GM18520 (cell line): ENCODE results near the gene SLC6A18.
"Not testable (repeated sequence)": the region's sequence is repeated elsewhere in the genome, so short reads cannot be mapped to it uniquely, and the experiment has no call there.

Experiments
- ATAC-seq: cut with Tn5 transposase; IDR thresholded peaks from one replicate; pipeline ENCODE4 v1.9.1; 2021; ENCODE audit not compliant: unreplicated experiment

The SLC6A18 gene

DNA sequence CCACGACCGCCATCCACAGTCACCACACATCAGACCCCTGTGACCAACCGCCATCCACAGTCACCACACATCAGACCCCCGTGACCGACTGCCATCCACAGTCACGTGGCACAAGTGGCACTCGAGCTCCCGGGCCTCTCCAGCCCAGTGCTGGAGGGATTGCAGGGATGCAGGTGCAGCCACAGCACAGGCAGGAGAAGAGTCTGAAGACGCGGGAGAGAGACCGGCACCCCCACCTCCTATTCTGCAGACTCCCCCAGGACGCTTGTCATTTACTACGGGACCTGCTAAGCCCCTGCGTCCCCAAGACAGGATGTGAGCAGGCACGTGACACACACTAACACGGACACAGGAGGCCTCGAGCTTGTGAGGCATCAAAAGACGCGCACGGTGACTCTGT lies 48.6 kb downstream of the SLC6A18 start:
- no peak for ATAC-seq

GRCh38 chr5:1274471-1274870 lies 49.3 kb downstream of the SLC6A18 start:
- no peak for ATAC-seq

- ATAC-seq: not testable (repeated sequence)
These were observed 50.5 kb downstream of the SLC6A18 start for GRCh38 chr5:1275397-1276391.

DNA sequence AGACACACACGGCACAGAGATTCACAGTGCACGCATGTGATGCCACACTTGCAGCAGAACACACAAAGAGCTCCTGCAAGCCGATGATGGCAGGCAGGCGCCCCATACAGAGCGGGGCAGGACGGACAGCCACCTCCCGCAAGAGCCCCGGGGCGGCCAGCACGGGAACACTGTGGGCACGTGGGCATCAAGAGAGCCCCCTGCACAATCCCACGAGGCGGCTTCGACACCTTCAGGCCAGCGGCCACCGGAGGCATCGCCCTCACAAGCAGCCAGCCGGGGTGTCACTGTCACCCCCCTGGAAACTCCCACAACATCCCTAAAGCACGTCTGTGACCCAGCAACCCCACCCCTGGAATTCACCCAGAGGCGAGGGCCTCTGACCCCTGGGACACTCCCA lies 51.7 kb downstream of the SLC6A18 start:
- ATAC-seq: no peak

DNA sequence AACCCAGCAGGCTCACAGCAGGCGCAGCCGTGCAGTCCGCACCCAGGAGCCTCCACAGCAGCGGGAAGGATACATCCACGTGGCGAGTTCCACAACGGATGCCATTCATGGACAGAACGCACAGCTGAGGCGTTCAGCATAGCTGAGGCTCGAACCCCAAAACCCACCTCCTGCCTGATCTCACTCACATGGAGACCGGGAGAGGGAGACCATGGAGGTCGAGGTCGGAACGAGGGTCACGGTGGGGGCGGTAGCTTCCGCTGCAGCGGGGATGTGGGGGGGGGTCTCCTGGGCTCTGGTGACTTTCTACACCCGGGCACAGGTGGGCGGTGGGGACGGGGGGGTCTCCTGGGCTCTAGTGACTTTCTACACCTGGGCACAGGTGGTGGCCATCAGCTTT lies 52.1 kb downstream of the SLC6A18 start:
- ATAC-seq: no peak

- no peak for ATAC-seq
These were observed 52.6 kb downstream of the SLC6A18 start for GRCh38 chr5:1277781-1278180.

DNA sequence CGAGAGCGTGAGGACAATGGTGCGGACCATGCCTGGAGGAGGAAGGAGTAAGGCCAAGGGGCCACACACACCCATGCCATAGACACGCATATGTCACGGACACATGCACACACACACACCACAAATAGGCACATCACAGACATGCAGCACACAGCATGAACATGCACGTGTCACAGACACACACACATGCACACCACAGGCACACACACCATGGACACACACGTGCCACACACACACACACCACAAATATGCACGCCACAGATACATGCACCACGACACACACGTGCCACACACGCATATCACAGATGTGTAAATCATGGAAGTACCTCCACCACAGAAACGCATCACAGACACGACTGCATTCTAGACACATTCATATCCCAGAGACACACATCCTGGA lies 53.0 kb downstream of the SLC6A18 start:
- ATAC-seq: no peak

GRCh38 chr5:1278656-1279442 lies 53.7 kb downstream of the SLC6A18 start:
- ATAC-seq: no peak

GRCh38 chr5:1279443-1280151 lies 54.4 kb downstream of the SLC6A18 start:
- no peak for ATAC-seq

DNA sequence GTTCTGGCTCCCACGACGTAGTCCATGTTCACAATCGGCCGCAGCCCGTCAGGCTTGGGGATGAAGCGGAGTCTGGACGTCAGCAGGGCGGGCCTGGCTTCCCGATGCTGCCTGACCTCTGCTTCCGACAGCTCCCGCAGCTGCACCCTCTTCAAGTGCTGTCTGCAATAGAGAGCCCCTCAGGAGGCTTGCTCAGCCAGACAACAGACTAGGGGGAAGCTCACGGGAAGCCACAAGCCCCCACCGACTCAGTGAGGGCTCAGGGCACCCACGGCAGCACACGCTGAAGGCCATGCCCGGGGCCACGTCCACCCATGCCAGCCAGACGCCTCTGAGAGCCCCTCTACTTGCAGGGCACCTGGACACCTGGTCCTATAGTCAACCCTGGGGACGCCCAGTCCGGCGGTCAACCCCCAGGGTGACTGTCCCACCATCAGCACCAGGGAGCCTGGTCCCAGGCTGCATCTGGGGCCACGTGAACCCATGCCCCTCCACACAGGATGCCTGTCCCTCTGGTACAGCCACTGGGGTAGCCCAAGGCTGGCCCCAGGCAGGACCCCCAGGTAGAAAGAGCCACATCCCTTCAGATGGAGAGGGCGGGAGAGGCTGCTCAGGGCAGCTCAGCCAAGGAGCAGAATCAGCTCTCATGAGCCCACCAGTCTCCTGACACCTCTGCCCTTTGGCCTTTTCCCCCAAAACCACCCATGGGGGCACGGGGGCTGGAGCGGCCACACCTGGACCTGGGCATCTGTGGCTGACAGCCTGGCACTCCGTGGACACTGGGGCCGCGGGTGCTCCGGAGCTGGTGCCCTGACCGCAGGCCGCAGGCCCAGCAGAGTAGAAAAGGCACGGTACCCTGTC lies 55.2 kb downstream of the SLC6A18 start:
- no peak for ATAC-seq

- no peak for ATAC-seq
These were observed 56.1 kb downstream of the SLC6A18 start for GRCh38 chr5:1281038-1281882.

GRCh38 chr5:1282131-1282992 lies 57.2 kb downstream of the SLC6A18 start:
- ATAC-seq: no peak

DNA sequence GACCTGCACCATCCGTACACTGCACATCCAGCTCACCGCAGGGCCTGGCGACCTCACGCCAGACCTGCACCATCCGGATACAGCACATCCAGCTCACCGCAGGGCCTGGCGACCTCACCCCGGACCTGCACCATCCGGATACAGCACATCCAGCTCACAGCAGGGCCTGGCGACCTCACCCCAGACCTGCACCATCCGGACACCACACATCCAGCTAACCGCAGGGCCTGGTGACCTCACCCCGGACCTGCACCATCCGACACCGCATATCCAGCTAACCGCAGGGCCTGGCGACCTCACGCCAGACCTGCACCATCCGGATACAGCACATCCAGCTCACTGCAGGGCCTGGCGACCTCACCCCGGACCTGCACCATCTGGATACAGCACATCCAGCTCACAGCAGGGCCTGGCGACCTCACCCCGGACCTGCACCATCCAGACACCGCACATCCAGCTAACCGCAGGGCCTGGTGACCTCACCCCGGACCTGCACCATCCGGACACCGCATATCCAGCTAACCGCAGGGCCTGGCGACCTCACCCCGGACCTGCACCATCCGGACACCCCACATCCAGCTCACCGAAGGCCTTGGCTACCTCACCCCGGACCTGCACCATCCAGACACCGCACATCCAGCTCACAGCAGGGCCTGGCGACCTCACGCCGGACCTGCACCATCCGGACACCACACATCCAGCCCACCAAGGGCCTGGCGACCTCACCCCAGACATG lies 58.0 kb downstream of the SLC6A18 start:
- not testable (repeated sequence) for ATAC-seq

GRCh38 chr5:1283729-1284041 lies 58.5 kb downstream of the SLC6A18 start:
- ATAC-seq: not testable (repeated sequence)

- ATAC-seq: not testable (repeated sequence)
These were observed 59.3 kb downstream of the SLC6A18 start for GRCh38 chr5:1284336-1284970.

DNA sequence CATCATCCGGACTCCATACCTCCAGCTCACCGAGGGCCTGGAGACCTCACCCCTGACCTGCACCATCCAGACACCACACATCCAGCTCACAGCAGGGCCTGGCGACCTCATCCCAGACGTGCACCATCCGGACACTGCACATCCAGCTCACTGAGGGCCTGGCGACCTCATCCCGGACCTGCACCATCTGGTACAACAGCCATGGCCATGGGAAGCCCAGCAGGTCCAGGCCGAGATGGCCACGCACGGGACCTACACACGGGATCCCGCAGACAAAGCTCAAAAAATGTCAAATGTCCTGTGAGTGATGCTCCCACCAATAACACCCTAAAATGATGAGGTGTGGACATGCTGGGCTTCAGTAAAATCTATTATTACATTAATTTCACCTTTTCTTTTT lies 60.0 kb downstream of the SLC6A18 start:
- ATAC-seq: no peak

DNA sequence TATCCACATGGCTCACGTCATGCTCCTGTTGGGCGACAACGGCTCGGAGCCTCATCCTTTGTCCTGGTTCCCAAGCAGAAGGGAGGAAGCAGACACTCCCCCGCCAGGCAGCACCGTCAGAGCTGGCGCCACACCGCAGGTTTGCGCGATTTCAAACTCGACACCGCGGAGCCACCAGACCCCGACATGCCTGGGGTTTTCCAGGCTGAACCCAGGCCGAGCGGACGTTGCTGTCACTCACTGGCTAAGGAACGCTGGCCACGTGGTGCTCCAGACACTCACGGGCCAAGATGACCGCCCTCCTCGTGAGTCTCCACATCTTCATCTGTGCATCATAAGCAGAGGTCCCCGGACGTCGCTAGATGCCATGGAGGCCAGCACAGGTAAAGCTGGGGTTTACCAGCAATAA lies 60.7 kb downstream of the SLC6A18 start:
- no peak for ATAC-seq
